HepG2 (cell line): ENCODE results near the gene SRP68. TPM values are rescaled to one million over a fixed set of nuclear protein-coding genes. Genes with fewer than 3 reads are reported as not detected.
A peak's percentile ranks its signal among the peaks of the same experiment; 100 is the strongest.

Experiments
- ARHGAP35 ChIP-seq: sonication (generic); formaldehyde crosslinking; IDR thresholded peaks from 2 replicates; pipeline ENCODE4 v1.9.0; 2022; ENCODE audit warnings: mild to moderate bottlenecking, inconsistent platforms, moderate library complexity, missing genetic modification reagents, borderline replicate concordance
- ATRX ChIP-seq: sonication (generic); formaldehyde crosslinking; IDR thresholded peaks from 2 replicates; pipeline ENCODE4 v1.4.0; 2020; ENCODE audit warnings: missing genetic modification reagents, borderline replicate concordance
- ELF4 ChIP-seq: sonication (generic); formaldehyde crosslinking; IDR thresholded peaks from 2 replicates; pipeline ENCODE4 v1.5.0; 2020; ENCODE audit warnings: missing genetic modification reagents, mild to moderate bottlenecking, moderate library complexity, borderline replicate concordance
- FOXC1 ChIP-seq: sonication (generic); formaldehyde crosslinking; IDR thresholded peaks from 2 replicates; pipeline ENCODE4 v1.8.0; 2022; ENCODE audit warnings: mild to moderate bottlenecking, missing genetic modification reagents, borderline replicate concordance
- HMG20B ChIP-seq: conservative IDR thresholded peaks from 2 replicates; pipeline ENCODE4 v1.6.1; 2016; ENCODE audit warnings: missing genetic modification reagents, missing compliant biosample characterization
- JUN ChIP-seq: sonication (generic); formaldehyde crosslinking; IDR thresholded peaks from 2 replicates; pipeline ENCODE4 v1.4.0; 2020; ENCODE audit warnings: mild to moderate bottlenecking, missing genetic modification reagents
- MTF1 ChIP-seq: sonication (generic); formaldehyde crosslinking; IDR thresholded peaks from 2 replicates; pipeline ENCODE4 v1.5.0; 2020; ENCODE audit warnings: missing genetic modification reagents
- NR2F6 ChIP-seq, 2 experiments: IDR thresholded peaks; 2 replicates each; pipeline ENCODE4 v1.6.1; 2016; ENCODE audit warnings: antibody characterized with exemption in 1 of 2, mild to moderate bottlenecking in 1 of 2
- PAXIP1 ChIP-seq: sonication (generic); formaldehyde crosslinking; conservative IDR thresholded peaks from 2 replicates; pipeline ENCODE4 v1.4.0; 2020; ENCODE audit warnings: mild to moderate bottlenecking, missing genetic modification reagents, moderate library complexity
- RBM39 ChIP-seq: fragments of 200-400 bp; formaldehyde crosslinking; IDR thresholded peaks from one replicate; pipeline ENCODE4 v1.6.1; 2018; ENCODE audit warnings: antibody characterized with exemption, mild to moderate bottlenecking, low read depth, low read length; ENCODE audit not compliant: poor library complexity, severe bottlenecking
- SAP130 ChIP-seq: IDR thresholded peaks from 2 replicates; pipeline ENCODE4 v1.6.1; 2016; ENCODE audit warnings: low read depth
- SMC3 ChIP-seq: IDR thresholded peaks from 2 replicates; pipeline ENCODE4 v1.6.1; 2011; ENCODE audit warnings: low read length, improper control_type of control experiment
- TFAP4 ChIP-seq: sonication (generic); IDR thresholded peaks from 2 replicates; pipeline ENCODE4 v1.6.1; 2016; ENCODE audit warnings: low read depth, borderline replicate concordance
- U2AF1 ChIP-seq: fragments of 200-400 bp; formaldehyde crosslinking; optimal IDR thresholded peaks from 2 replicates; pipeline ENCODE3; 2017; ENCODE audit warnings: mild to moderate bottlenecking, low read depth, low read length
- UBTF ChIP-seq: sonication (generic); formaldehyde crosslinking; IDR thresholded peaks from 2 replicates; pipeline ENCODE4 v1.4.0; 2020; ENCODE audit warnings: mild to moderate bottlenecking, missing genetic modification reagents
- YEATS2 ChIP-seq: sonication (generic); formaldehyde crosslinking; IDR thresholded peaks from 2 replicates; pipeline ENCODE4 v1.4.0; 2020; ENCODE audit warnings: missing genetic modification reagents, borderline replicate concordance
- ZNF207 ChIP-seq: fragments of 450-650 bp; IDR thresholded peaks from 2 replicates; pipeline ENCODE4 v1.6.1; 2016; ENCODE audit warnings: antibody characterized with exemption, borderline replicate concordance
- ZNF317 ChIP-seq: sonication (generic); formaldehyde crosslinking; IDR thresholded peaks from 2 replicates; pipeline ENCODE4 v1.5.0; 2020; ENCODE audit warnings: mild to moderate bottlenecking, missing genetic modification reagents
- ZNF678 ChIP-seq: sonication (generic); formaldehyde crosslinking; IDR thresholded peaks from 2 replicates; pipeline ENCODE4 v1.4.0; 2020; ENCODE audit warnings: mild to moderate bottlenecking, missing genetic modification reagents
- ZNF83 ChIP-seq: sonication (generic); formaldehyde crosslinking; IDR thresholded peaks from 2 replicates; pipeline ENCODE4 v1.4.0; 2020; ENCODE audit warnings: missing genetic modification reagents, mild to moderate bottlenecking, borderline replicate concordance
- ZNF879 ChIP-seq: sonication (generic); formaldehyde crosslinking; IDR thresholded peaks from 2 replicates; pipeline ENCODE4 v1.8.1; 2023; ENCODE audit warnings: missing genetic modification reagents
- ZSCAN22 ChIP-seq: sonication (generic); formaldehyde crosslinking; IDR thresholded peaks from 2 replicates; pipeline ENCODE4 v1.4.0; 2020; ENCODE audit warnings: mild to moderate bottlenecking, missing genetic modification reagents
- polyA plus RNA-seq, 8 experiments: library from polyadenylated mRNA; depleted of rRNA in 3 of 8; stranded (reverse) in 7 of 8; unstranded in 1 of 8; fragments of >200 nt; fragmentation: Illumina TruSeq in 4 of 8; extraction: Trizol in 4 of 8; gene quantifications; 2 replicates each; pipeline versions ENCODE4 v1.2.1 to v1.2.3, GENCODE V29; 2011 to 2016; ENCODE audit warnings: low read depth in 4 of 8, missing spikeins in 1 of 8, mixed read lengths in 1 of 8; ENCODE audit not compliant: insufficient read depth in 1 of 8
- total RNA-seq, 5 experiments: library from RNA; depleted of rRNA; stranded (reverse); fragments of >200 nt; fragmentation: Illumina TruSeq; extraction: Trizol; gene quantifications; 2 replicates each; pipeline ENCODE4 v1.2.3, GENCODE V29; 2016; ENCODE audit warnings: low read depth in 1 of 5

SRP68 gene
- total and polyA plus RNA-seq, 2 of the 13 experiments (the other 11 are each of a cell fraction or from before 2014, with no cell fraction given) = 39.8 to 74.3 TPM

- no peak for TF ChIP-seq ZNF678 (CRISPR knock-in tag)
- peak; percentile 86; the same call in 1 of the 2 replicates for TF ChIP-seq FOXC1 (CRISPR knock-in tag)
- TF ChIP-seq U2AF1 = no peak
- TF ChIP-seq NR2F6 (IDR thresholded peaks at IDR 0.05) = no peak
- TF ChIP-seq NR2F6 (CRISPR knock-in tag; IDR thresholded peaks at IDR 0.05) = no peak; the same call in none of the 2 replicates
- peak; percentile 93 for TF ChIP-seq UBTF (CRISPR knock-in tag)
- peak; percentile 27; the same call in 1 of the 2 replicates for TF ChIP-seq PAXIP1
- TF ChIP-seq SAP130 (CRISPR knock-in tag) = peak; percentile 88
- TF ChIP-seq HMG20B (CRISPR knock-in tag) = no peak
- TF ChIP-seq ZNF879 = no peak
- peak; percentile 76; the same call in 1 of the 2 replicates for TF ChIP-seq ARHGAP35 (CRISPR knock-in tag)
- no peak for TF ChIP-seq ATRX (CRISPR knock-in tag)
- no peak for TF ChIP-seq ZNF207
- TF ChIP-seq TFAP4 = no peak
- TF ChIP-seq RBM39 = no peak
- no peak for TF ChIP-seq JUN
- no peak for TF ChIP-seq ZNF317
- TF ChIP-seq YEATS2 = no peak
- TF ChIP-seq ELF4 (CRISPR knock-in tag) = no peak
- no peak for TF ChIP-seq ZNF83 (CRISPR knock-in tag)
- no peak for TF ChIP-seq MTF1 (CRISPR knock-in tag)
- no peak for TF ChIP-seq ZSCAN22 (CRISPR knock-in tag)
- TF ChIP-seq SMC3 = no peak
Measured at GRCh38 chr17:76027159-76027839, 45.0 kb downstream of the SRP68 start, which contains the start of gene EVPL (continued).
